Endometrium (tissue), 2 donors: ENCODE measurements around the gene CBLC.
"Not testable (repeated sequence)": the region's sequence is repeated elsewhere in the genome, so short reads cannot be mapped to it uniquely, and the experiment has no call there.

Experiments used
- FAIRE-seq: peaks from 2 replicates; lab custom pipeline; 2012; peaks lifted over from hg19 to GRCh38; lab: Jason Lieb, UNC
- donor health status: control.
- donor health status: control.

The CBLC gene

GRCh38 chr19:44765033-44765948, 12.4 kb upstream of the CBLC start:
- FAIRE-seq: no peak

- no peak for FAIRE-seq
These were observed 11.7 kb upstream of the CBLC start for GRCh38 chr19:44765949-44766335.

DNA sequence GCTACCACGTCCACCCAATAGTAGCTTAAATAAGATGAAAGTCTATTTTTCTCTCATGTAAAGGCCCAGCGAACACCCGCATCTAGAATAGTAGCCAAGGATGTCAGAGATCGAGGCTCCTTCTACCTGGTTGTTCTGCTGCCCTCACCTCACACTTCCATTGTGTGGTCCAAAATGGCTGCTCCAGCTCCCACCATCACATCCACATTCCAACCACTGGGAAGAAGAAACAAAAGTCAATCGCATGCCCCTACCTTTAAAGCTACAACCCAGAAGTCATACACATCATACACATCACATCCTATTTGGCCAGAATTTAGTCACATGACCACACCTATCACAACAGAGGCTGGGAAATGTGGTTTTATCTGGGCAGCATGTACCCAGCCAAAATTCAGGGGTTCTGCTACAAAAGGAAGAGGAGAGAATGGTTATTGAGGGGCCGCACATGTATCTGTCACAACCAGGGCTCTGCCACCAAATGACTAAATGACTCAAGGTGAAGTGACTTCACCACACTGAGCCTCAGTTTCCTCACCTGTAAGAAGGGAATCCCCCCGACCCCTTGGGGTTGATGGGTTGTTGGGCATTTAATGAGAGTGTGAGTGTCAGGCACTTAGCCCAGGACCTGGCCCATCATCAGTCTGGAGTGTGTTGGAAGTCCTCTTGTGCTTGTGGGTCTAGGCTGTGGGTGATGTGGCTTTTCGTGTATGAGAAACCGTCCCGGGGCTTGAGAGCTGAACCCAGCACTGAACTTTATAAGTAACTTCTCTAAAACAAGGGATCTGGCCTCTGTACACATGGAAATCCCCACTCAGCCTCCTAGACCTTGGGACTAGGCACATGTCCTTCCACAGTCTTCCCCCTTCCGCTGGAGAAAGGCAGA, 10.2 kb upstream of the CBLC start:
- FAIRE-seq: no peak

GRCh38 chr19:44770550-44771257, 7.0 kb upstream of the CBLC start:
- FAIRE-seq: peak; percentile 50

DNA sequence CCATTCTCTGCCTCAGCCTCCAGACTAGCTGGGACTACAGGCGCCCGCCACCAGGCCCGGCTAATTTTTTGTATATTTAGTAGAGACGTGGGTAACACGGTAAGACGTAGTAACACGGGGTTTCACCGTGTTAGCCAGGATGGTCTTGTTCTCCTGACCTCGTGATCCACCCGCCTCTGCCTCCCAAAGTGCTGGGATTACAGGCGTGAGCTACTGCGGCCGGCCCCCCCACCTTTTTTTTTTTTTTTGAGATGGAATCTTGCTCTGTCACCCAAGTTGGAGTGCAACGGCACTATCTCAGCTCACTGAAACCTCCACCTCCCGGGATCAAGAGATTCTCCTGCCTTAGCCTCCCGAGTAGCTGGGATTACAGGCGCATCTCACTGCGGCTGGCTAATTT, 5.5 kb upstream of the CBLC start:
- not testable (repeated sequence) for FAIRE-seq

DNA sequence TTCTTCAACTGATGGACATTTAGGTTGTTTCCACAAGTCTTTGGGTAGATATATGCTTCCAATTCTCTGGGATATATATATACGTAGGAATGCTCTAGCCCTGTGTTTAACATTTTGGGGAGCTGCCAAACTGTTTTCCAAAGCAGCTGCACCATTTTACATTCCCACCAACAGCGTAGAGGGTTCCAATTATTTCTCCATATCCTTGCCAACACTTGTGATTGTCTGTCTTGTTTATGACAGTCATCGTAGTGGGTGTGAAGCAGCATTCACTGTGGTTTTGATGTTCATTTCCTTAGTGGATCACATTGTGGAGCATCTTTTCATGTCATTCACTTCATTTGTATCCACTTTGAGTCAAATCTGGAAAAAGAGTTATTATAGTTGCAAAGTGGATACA, 4.7 kb upstream of the CBLC start:
- no peak for FAIRE-seq

DNA sequence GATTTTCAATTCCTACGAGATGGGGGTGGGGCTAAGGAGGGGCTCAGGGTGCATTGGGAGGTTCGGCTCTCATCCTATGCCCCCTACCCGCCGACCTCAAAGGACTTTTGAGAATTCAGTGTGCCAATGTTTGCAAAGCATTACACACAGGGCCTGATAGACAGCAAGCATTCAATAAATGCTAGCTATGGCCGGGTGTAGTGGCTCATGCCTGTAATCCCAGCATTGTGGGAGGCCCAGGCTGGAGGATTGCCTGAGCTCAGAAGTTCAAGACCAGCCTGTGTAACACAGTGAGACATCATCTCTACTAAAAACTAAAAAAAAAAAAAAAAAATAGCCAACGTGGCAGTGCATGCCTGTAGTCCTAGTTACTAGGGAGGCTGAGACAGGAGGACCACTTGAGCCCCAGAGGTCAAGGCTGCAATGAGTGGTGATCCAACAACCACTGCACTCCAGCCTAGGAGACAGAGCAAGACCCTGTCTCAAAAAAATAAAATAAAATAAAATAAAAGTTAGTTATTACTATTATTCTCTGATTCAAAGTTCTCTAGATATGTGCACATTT, 1.9 kb upstream of the CBLC start:
- no peak for FAIRE-seq

GRCh38 chr19:44776402-44777096, 1.1 kb upstream of the CBLC start:
- FAIRE-seq: no peak

DNA sequence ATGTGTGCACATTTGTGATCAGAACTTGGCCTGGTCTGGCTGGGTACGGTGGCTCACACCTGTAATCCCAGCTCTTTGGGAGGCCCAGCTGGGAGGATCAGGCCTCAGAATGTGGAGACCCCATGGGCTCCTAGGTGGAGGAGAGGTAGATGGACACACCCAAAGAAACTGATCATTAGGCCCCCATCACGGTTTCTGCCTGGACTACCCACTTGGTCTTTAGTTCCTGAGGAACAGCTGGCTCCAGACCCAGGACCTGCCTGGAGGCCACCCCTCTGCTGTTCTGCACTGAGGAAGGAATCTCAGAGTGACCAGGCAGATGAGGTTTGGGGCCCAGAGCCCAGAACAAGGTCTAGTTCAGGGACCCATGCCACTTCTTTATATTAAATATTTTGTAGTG, 1.5 kb downstream of the CBLC start:
- no peak for FAIRE-seq

GRCh38 chr19:44781694-44782093, 4.0 kb downstream of the CBLC start:
- not testable (repeated sequence) for FAIRE-seq

DNA sequence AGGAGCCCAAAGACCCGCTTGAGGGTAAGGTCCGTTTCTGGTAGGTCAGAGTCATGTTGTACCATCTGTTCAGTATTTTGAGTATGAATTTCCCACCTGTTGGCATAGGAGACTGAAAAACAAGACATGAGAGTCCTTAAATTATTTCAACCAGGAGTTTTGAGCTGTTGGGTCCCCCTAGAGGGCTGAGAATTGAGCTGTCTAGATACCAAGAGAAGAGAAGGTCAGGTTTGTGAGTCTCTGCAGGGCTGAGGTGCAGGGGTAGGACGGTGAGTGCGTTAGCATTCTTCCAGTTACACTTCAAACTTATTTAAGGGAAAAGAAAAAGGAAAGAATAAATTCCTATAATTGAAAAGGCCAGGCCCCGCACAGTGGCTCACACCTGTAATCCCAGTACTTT, 5.0 kb downstream of the CBLC start:
- no peak for FAIRE-seq

DNA sequence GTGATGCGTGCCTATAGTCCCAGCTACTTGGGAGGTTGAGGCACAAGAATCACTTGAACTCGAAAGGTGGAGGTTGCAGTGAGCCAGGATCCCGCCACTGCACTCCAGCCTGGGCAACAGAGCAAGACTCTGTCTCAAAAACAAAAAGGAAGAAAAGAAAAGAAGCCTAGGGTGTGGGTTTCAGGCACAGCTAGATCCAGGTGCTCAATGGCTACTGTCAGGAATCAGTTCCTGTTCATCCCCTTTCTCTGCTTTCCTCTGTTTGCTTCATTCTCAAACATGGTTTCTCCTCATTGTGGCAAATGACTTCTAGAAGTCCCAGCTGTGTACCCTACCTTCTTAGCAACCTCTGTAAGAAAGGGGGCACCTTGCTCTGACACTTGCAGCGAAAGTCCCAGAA, 5.9 kb downstream of the CBLC start:
- FAIRE-seq: no peak

GRCh38 chr19:44785271-44785670, 7.6 kb downstream of the CBLC start:
- no peak for FAIRE-seq

DNA sequence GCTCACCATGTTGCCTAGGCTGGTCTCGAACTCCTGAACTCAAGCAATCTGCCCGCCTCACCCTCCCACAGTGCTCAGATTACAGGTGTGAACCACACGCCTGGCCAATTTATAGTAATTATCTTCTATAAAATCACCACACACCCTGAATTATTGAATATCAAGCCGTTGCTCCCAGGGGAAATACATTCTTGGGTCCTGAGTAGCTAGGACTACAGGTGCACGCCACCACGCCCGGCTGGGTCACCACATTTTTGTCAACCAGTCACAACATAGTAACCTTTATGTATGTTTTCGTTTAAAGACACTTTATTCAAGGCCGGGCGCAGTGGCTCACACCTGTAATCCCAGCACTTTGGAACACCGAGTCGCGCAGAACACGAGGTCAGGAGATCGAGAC, 8.3 kb downstream of the CBLC start:
- no peak for FAIRE-seq

- no peak for FAIRE-seq
These were observed 11.3 kb downstream of the CBLC start for GRCh38 chr19:44788971-44789370.

GRCh38 chr19:44789943-44790483, 12.3 kb downstream of the CBLC start:
- no peak for FAIRE-seq

DNA sequence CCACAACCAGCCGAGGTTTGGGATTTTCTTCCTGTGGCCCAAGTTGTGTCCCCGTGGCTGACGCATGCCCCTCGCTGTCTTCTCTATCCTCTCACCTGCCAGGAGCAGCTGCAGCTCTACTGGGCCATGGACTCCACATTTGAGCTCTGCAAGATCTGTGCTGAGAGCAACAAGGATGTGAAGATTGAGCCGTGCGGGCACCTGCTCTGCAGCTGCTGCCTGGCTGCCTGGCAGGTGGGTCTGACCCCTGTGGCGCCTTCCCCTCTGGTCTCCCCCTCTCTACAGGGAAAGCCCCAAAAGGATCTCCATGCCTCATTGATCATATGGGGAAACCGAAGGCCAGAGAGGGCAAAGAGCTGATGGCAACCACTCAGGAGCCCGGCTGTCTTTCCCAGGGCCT, 14.6 kb downstream of the CBLC start:
- no peak for FAIRE-seq

DNA sequence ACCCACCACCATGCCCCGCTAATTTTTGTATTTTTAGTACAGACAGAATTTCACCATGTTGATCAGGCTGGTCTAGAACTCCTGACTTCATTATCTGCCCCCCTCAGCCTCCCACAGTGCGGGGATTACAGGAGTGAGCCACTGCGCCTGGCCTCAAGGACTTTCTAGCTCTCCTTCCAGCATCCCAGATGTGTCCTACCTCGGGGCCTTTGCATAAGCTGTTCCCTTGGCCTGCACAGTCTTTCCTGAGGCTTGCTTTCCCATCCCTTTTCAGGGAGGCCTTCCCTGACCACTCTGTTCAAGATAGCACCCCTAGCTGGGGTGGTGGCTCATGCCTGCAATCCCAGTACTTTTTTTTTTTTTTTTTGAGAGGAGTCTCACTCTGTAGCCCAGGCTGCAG, 16.9 kb downstream of the CBLC start:
- no peak for FAIRE-seq

- no peak for FAIRE-seq
These were observed 17.8 kb downstream of the CBLC start for GRCh38 chr19:44795398-44795987.

- FAIRE-seq: no peak
These were observed 19.0 kb downstream of the CBLC start for GRCh38 chr19:44796701-44797115.
